GM19238 (cell line): ENCODE results near the gene FSIP1.

ENCODE experiments used
- DNase-seq: peaks from one replicate; pipeline ENCODE4 v3.0.0; 2011; ENCODE audit warnings: low spot score; ENCODE audit not compliant: insufficient read length

The FSIP1 gene

GRCh38 chr15:39553947-39554693 lies 228.5 kb downstream of the FSIP1 start:
- no peak for DNase-seq

GRCh38 chr15:39552556-39552955 lies 230.1 kb downstream of the FSIP1 start:
- no peak for DNase-seq

- DNase-seq = no peak
These were observed 231.2 kb downstream of the FSIP1 start for GRCh38 chr15:39551476-39551875.
